COLO668 (cell line): ENCODE measurements around the gene AVPR2.

Experiments used
- DNase-seq: peaks from one replicate; lab custom pipeline; 2025; ENCODE audit not compliant: unreplicated experiment; lab: John Stamatoyannopoulos, UW

Gene AVPR2

DNA sequence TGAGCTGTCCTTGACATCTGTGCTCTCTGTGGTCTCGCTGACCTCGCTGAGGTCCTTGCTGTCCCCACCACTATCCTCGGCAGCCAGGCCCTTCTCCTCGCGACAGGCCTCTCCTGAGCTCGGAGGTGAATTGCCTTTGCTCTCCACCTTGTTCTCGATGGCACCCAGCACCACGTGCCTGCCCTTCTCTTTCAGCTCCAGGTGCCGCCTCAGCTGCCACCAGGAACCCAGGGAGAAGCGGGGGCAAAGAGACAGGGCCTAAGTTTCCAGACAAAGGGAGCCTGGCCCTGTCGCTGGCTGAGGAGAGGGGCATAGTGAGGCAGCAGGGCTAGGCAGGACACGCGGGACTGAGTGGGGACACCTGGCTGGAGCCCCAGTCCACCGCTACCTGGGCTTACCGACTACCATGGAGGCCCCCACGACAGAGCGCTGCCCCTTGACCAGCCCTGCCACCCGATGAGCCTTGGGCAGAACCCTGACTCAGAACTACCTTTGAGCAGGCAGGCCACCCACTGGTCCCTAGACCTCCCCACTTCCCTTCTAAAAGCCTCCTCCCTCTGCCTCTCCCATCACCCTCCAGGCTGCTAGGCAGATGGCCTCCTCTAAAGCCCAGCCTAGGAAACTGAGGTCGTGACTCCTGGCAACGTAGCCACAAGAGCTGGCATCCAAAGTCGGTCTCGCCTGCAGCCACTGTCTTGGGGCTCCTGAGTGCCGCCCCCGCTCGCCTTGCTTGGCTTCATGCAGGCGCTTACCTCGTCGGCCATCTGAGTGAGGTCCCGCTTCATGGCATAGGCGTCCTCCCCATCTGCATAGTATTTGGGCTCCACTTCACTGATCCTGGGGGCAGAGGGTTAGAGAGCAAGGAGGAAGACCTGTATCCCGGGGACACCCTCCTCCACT is 25.8 kb downstream of the AVPR2 start:
- no peak for DNase-seq

DNA sequence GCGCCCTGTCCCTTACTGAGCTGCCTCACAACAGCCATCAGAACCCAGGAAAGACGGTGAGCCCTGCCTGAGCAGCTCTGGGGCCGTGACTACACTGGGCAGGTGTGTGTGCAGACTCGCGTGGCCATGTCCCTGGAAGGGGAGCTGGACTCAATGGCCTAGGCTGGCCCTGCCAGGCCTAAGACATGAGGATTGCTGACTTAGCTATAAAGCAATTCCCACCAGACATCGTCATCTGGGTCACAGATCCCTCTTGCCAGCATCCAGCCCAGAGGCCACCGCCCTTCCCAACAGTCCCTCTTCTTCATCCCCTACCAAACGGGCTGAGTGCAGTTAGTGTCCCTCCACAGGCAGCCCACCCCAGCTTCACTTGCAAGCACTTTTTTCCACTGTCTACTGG is 26.7 kb downstream of the AVPR2 start:
- no peak for DNase-seq

DNA sequence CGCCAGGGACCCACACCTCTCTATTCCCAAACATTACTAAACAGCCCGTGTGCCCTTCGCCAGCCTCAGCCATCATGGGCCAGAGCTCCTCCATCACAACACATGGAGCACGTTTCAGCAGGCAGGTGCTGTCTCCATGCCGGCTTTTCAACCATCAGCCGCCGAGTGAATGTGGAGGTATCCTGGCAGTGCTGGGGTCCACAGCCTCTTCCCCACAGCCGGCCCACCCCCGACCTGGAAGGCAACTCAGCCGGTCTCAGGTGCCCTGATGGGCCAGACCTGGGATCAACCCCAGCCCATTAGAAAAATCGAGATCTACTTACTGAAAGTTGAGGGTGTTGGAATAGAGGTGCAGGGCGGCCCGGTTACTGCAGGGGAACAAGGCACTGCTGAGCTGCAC is 27.3 kb downstream of the AVPR2 start:
- DNase-seq = no peak

DNA sequence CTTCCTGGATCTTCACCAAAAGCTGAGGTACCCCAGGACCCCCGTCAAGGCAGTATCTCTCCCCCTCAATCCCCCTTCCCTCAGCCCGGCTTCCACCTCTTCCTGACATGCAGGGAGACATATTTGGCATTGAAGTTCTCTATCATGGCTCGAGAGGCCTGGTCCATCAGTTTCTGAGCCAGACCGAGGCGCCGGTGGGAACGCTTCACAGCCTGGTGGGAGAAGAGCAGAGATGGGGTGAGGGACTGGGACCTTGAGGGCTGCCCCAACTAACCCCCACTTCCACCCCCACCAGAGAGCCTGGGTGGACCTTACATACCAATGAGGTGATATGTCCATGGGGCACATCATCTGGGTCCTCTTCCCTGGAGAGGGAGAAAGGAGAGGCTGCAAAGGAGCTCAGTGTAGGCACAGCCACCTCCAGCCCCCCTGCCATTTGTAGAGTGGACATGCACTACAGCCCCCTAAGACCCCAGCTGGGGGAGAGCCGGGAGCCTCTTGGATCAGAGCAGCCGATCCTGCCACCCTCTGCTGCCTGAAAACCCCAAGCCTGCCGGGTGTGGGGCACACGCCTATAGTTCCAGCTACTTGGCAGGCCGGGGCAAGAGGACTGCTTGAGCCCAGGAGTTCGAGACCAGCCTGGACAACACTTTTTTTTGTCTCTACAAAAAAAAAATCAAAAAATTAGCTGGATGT is 27.9 kb downstream of the AVPR2 start:
- no peak for DNase-seq

DNA sequence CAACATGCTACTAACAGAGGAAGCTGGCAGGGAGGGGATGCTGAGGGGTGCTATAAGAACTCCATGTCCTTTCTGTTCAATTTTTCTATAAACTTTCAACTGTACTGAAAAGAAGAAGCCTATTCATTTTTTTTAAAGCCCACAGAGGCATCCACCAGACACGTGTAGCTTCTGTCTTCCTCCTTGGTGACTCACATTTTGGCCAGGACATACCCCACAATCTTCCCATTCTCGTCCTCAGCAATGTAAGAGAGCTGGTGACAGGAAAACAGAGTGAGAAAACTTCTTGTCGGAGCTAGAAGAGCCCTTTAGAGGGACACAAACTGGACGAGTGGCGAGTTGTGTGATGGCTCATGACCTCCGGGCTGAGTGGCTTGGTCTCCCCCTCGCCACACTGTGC is 29.3 kb downstream of the AVPR2 start:
- no peak for DNase-seq

DNA sequence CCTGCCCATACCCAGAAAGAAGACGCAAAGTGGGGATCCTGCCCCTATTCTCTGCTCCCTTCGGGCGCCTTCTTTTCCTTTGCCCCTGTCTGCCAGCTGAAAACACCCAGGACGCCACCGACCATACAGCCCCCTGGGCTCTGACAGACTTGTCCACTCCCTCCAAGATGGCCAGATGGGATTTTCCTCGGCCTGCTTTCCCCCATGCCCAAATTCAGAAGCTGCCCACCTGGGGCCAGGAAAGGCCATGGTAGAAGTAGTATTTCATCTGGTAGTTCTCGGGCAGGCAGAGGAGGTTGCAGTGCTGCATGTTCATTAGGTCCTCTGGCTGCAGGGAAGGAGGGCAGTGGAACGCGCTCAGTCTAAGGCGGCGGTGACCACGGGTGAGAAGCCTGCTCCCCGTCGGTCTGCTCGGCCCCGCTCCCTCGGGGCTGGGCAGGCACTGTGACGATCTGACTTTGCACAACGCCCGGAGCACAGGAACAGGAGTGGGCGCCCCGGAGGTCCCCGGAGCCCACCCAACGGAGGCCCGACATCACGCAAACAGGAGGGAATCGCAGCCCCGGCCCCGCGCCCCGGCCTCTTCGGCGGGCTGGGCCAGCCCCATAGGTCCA is 29.8 kb downstream of the AVPR2 start:
- peak; percentile 32 for DNase-seq

DNA sequence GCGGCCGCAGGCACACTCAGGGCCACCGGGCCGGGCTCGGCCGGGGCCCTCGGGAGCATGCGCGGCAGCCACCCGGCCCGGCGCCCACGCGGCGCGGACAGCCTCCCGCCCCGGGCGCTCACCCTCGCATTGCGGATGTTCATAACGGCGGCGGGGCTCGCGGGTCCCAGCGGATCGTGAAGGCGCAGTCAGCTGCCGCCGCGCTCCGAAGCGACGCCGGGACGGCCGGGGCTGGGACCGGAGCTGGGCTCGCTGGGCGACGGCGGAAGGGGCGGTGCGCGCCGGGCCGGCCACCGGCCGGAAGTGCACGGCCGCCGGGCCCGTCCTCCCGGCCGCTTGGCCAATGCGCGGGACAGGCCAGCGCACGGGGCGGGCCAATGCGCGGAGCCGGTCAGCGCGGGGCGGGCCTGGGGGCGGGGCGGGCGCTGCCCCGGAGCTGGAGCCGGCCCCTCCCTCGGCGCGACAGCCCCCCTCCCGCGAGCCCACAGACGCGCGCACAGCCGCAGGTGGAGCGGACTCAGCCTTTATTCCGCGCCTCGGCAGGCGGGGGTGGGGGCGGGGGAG is 30.4 kb downstream of the AVPR2 start, which contains the start of gene NAA10:
Gene NAA10, minus strand, starts transcription at position 276 of the 564 bp plus-strand sequence. Its CDS starts 133 bp downstream, at position 143.
- peak; percentile 94 for DNase-seq

DNA sequence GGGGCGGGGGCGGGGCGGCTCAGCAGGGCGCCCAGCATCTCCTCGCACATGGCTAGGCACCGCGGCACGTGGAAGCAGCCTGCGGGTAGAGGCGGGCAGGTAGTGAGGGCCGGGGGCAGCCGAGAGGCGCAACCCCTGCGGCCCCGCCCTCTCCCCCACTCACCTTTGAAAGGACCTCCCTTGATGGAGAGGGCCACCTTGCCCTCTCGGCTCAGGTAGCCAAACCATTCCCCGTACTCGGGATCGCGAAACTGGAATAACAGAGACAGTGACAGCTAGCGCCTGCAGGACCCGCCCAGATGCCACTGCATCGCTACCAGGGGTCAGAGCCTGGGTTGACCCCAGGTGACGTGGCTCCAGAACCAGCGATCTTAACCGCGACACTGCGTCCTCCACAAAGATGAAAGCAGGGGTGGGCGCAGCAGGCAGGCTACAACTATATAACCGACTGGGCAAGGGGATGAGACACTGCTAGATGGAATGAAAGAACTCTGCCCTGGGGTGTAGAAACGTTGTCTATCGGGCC is 30.9 kb downstream of the AVPR2 start:
- no peak for DNase-seq

DNA sequence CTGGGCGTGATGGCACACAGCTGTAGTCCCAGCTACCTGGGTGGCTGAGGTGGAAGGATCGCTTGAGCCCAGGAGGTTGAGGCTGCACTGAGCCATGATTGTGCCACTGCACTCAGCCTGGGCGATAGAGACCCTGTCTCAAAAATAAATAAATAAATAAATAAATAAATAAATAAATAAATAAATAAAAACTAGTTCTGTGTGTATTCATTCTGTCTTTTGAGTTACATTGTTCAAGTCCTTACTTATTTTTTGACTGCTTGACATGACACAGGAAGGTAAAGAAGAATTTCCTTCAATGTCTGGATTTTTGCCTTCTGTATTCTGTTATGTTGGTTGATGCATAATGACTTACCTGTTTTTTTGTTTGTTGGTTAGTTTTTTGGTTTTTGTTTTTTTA is 32.6 kb downstream of the AVPR2 start:
- DNase-seq = no peak

DNA sequence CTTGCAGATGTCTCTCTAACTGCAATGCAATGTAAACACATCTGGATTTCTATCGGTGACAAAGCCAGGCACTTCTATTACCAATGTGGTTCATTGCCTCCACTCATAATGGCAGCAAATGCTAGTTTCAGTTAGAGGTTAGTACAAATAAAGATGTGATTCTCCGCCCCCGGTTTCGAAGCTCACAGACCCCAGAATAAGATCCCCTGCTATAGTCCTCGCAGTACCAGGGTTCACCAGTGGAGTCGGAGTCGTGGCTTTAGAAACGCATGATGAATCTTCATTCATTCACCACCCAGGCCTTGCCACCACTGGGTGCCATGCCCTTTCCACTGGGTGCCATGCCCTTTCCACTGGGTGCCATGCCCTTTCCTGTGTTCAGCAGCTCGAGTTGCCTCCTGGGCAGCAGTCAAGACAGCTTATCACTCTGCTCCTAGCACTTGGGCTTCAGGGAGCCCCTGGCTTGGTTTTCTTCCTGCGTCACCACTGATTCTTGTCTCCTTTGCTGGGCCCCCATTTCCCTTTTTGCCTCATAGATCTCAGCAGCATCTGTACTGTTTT is 33.8 kb downstream of the AVPR2 start:
- DNase-seq = no peak

DNA sequence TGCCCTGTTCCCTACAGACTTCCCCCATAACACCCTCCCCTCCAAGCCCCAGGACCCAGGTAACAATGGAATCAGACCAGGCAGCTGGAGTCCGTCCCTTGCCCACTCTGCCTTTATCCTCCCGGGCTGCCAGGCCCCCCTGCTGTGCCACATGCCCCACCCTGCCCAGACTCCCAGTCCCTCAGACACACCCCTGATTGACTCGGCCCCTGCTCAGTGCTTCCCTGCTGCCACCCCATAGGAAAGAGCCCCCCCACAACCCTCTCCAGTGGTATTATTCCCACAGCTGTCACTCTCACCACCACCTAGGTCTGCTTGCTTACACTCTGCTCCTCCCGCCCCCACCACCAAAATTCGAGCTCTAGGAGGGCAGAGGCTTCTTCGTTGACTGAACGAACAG is 35.1 kb downstream of the AVPR2 start:
- DNase-seq = no peak

DNA sequence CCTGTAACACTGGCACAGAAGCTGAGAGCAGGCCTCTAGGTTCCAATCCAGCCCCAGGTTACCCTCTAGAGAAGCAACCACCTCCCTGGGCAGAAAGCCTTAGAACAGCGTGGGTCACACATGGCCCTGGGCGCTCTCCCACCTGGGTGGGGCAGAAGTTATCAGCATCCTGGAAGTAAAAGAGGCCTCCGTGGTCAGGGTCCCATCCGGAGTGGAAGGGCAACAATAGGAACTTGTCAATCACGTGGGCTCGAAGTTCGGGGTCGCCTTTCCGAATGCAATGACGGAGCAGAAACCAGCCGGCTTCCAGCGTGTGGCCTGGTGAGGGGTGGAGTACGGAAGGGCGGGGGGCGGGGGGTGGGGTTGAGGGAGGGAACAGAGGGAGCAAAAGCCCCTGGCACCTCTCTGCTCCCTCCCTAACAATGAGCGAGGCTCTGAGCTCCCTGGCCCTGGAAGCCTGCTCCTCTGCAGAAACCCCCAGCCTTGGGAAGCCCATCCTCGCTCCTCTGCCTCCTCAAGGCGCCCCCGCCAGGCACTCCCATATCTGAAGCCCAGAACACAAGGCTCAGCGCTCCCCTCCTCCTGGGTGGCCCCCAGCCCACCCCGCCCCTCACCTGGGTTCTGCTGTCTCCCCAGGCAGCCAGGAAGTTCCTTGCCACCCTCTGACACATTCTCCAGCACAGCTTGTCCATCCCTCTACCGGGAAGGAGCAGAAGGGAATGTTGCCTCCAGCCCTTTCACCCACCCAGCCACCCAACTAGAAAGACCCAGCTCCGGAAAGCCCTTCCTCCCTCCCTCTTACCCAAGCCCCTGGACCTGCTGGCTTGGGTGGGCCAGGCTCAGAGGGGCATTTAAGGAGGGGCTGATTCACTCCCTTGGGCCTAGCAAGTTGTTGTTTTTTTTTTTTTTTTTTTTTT is 37.1 kb downstream of the AVPR2 start:
- no peak for DNase-seq

DNA sequence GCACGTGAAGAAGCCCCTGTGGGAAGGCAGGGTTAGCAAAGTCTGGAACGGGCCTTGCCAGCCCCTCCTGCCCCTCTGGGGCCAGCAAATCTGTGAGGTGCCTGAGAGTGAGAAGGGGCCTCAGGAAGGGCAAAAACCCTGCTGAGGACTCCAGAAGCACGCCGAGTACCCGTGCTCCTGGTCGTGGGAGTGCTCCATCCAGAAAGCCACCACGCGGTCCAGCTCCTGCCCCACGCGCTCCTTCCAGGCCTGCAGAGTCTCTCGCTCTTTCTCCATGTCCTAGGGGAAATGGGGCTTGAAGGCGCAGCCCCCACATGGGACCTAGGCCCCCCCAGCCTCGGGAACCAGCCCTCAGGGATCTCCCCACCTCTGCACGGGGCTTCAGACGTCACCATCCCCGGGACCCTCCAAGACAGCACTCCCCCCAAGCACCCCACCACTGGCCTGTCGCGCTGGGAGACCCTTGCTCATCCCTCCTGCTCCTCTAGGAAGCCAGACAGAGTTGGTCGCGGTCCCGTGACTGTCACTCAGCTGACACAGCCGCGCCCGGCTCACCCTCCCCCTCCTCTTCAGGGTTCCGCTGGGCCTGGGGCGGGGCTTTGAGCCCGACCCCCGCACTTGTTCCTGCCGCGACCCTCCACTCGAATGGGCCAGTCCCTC is 39.8 kb downstream of the AVPR2 start, which contains the start of gene RENBP:
Gene RENBP, minus strand, starts transcription at position 504 of the 660 bp plus-strand sequence. Its CDS starts 33 bp downstream, at position 471.
- peak; percentile 35 for DNase-seq

DNA sequence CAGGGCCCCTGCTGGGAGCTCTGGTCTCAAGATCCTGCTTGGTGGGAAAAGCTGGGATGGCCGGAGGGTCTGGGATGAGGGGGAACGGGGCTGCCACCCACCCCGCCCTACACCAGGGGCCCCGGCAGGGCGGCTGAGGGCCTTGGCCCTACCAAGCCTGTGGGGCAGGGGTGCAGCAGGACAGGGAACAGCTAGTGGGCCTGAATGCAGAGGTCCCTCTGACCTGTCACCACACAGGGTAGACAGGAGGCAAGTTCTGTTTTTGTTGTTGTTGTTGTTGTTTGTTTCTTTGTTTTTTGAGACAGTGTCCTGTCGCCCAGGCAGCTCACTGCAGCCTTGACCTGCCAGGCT is 40.3 kb downstream of the AVPR2 start:
- no peak for DNase-seq

DNA sequence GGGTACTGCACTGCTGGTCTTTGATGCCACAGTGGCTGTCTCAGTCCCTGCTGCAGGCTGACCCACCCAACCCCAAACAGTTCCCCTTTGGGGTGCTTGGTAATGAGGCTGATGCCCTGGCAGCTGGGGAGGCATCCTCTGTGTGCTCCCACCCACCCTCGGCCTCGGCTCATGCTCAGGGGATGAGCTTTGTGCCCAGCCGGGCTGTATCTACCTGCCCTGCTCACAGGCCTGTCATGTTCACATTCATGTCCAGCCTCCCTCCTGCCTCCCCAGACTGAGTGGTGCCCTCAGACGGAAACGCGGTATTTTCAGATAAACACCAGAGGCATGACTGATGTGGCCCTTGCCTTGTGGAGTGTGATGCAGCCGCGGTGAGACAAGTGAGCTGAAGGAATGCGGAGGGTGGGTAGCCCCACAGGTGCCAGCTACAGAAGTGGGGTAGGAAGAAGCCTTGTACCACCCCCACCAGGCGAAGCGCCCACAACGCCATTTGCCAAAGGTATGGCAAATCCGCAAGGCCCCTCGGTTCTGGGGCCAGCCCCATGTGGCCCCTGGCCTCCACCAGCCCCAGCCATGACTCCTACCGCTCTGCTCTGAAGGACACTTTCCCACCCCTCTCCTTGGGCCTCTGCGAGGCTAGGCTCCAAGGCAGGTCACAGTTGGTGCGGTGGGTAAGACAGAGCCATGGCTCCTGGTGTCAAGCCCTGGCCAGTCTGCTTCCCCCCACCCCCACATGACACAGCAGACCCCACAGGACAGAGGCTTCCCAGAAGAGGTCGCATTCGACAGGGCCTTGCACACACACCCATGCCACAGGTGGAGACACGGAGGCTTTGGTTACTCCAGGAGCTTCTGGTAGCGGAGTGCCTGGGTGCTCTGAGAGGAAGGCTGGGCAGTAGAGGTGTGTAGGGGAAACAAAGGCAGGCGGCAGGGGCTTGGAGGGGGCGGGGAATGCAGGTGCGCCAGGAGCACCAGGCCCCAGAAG is 41.8 kb downstream of the AVPR2 start:
- DNase-seq = no peak

DNA sequence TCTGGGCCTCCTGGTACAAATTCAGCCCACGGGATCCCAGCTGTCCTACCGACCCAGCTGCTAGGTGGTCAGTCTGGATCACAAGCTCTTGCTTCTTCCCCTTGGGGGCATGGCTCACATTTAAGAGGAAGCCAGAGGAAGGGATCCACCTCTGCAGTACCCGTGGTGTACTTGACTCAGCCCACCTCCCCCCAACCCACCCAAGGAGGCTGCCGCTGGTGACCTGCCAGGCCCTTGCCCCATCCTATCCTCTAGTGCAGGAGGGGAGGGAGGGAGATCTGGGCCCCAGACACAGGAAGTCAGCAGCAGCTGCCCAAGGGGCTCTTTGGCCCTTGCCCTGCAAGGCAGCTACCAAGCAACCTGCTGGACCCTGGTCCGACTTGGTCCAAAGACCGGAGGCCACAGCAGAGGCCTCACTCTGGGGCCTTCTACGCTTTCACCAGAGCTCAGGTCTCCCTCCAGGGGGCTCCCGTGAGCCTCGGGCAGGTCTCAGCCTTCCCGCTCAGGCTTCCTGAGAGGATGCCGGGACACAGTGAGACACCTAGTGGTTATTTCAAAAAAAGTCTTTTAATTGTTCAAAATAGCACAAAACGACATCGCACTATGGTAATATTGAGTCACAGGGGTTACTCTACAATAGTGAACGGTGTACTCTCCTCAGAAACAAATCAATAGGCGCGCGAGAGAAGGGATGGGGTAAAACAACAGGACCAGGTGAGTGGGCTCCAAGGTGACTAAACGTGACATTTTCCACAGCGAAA is 42.7 kb downstream of the AVPR2 start:
- peak; percentile 83 for DNase-seq

DNA sequence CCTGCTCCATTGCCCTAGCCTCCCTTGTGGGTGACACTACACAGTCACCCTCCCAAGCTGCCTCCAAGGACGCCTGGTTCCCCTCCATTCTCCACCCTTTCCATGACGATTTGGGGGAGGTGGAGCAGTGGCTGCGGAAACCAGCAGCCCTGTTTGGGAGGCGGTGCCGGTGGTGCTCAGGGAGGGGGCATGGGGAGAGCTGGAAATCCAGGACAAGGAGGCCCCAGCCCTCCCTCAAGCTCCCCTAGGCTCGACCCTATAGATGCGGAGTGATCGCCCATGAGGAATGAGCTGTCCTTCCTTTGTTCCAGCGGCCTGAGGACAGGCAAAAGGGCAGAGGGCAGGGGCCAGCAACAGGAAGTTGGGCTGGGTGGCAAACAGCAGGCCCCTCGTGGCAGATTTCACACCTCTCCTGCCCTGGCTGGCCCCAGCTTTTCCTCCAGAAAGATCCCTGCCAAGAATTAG is 43.6 kb downstream of the AVPR2 start:
- no peak for DNase-seq
